GM12892 (cell line): ENCODE data around the gene BET1.

Source experiments
- DNase-seq: peaks from one replicate; pipeline ENCODE4 v3.0.0; 2011; ENCODE audit not compliant: insufficient read length
- FAIRE-seq: peaks from 2 replicates; lab custom pipeline; 2011; peaks lifted over from hg19 to GRCh38; lab: Jason Lieb, UNC
- POLR2A ChIP-seq: IDR thresholded peaks from 2 replicates; pipeline ENCODE4 v1.6.1; 2011; ENCODE audit warnings: low read depth, low read length, control low read depth
- POLR2AphosphoS5 ChIP-seq: IDR thresholded peaks from 2 replicates; pipeline ENCODE4 v1.6.1; 2011; ENCODE audit warnings: low read depth, low read length, control low read depth
- TAF1 ChIP-seq: IDR thresholded peaks from 2 replicates; pipeline ENCODE4 v1.6.1; 2011; ENCODE audit warnings: low read depth, mild to moderate bottlenecking, control low read depth, low read length, borderline replicate concordance

BET1 gene

DNA sequence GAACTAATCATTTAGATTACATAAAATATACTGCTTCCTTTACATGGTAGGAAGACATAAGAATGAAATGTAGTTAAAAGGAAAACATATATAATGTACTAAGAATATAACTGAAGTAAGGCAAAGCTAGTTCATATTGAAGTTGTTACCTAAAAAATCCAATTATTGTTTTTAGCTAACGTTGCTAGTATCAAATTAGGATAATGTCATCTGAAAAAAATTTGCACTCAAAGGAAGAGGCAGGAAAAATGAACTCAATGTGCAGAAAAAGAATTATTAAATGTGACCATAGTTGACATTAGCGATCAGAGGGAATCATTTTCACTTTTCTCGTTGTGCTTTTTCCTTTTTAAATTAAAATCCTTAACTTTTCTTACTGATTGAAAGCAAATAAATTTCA, 1.6 kb upstream of the BET1 start:
- FAIRE-seq, result no peak
- DNase-seq, result no peak
- no peak for TF ChIP-seq TAF1
- no peak for TF ChIP-seq POLR2A
- no peak for TF ChIP-seq POLR2AphosphoS5

DNA sequence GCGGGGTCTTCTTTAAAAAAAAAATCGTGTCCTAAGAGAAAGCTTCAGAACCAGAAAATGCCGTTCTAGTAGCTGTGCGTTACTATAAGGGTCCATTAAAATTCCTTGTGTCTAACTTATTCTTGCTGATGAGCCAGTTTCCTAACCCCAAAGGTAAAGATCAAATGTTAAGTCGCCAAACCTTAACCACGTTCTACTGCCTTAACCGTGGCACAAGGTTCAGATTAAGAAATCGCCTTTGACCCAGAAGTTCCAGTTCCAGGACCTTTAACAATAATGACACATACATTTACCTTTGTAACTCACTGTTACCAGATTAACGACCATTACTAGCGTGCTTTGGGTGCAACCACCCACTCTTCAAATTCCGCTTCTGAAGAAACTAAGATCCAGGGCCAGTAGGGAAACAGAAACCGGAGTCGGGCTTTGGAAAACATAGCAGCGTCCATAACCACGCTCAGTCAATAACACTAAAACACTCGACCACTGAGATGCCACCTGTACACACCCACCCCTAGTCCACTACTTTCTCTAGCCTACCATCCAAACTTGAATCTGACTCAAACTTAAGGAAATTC, 620 bp downstream of the BET1 start:
- no peak for FAIRE-seq
- TF ChIP-seq POLR2AphosphoS5 (no peak), TAF1 (no peak), POLR2A (no peak)
- DNase-seq, result no peak

DNA sequence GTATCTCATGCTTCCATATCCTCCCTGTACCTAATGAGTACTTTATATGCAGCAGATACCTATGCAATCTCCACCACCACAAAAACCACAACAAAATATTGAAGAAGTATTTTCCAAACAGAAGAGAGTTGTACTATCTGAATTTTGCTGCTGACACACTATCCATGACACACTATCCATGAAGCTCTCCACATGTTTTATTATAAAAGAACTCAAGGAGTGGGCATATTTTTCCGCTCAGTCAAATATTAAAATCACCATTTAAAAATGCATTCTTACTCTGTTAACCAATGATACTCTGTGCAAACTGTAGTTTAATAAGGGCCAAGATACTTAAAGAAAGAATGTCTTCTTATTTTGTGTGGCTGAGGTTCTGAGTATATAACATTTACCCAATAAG, 2.8 kb downstream of the BET1 start:
- FAIRE-seq, result no peak
- no peak for DNase-seq
- TF ChIP-seq POLR2A, result no peak
- no peak for TF ChIP-seq POLR2AphosphoS5
- no peak for TF ChIP-seq TAF1

DNA sequence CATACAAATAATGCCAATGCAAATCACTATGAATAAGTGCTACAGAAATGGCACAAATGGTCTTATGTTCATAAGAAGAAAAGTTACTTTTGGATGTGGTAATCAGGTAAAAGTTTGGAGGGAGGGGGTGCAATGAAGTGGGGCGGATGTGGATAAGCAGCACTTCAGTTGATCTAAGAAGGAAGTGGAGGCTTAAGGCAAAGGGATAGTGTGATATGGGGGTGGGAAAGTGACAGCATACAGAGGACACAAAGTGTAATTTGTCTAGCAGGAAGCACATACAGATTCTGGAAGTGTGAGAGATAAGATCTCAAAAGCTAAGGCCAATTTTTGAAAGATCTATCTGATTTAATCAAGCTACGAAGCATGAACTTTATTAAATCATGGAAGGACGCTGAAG, 6.3 kb downstream of the BET1 start:
- DNase-seq, result no peak
- no peak for TF ChIP-seq POLR2AphosphoS5
- no peak for TF ChIP-seq TAF1
- no peak for TF ChIP-seq POLR2A
- FAIRE-seq, result no peak

DNA sequence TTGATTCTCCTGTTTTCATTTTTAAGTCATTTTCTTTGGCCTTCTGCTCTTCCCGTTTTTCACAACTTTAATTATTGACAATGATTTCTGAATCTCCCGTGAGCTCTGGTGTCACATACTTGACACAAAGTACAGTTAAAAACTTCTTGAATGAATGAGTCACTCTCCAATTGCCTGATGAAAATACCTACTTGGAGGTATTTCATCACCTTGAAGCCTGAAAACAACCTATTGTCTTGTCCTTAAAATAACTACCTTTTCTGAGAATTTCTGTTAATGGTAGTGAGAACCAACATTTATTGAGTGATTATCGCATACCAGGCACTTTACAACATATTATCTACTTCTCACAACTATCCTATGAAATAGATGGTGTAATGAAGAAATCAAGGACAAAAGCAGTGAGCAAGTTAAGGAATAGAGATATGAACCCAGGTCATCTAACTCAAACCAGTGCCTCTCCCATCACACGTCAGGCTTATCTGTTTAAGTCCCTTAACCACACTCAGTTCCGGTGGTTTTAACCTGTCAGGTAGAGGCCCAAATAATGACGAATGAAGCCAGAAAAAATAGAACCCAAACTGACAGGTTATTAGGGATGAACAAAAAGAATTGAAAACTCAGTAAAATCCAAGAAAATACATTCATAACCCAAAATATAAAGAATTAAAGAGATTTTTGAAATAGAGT, 11.6 kb downstream of the BET1 start:
- FAIRE-seq, result peak; percentile 89
- no peak for TF ChIP-seq TAF1
- no peak for TF ChIP-seq POLR2AphosphoS5
- no peak for TF ChIP-seq POLR2A
- DNase-seq, result no peak

- TF ChIP-seq POLR2AphosphoS5, result no peak
- no peak for TF ChIP-seq TAF1
- no peak for TF ChIP-seq POLR2A
- DNase-seq (no peak), FAIRE-seq (no peak)
Measured at GRCh38 chr7:93987297-93987696, 16.9 kb downstream of the BET1 start.

DNA sequence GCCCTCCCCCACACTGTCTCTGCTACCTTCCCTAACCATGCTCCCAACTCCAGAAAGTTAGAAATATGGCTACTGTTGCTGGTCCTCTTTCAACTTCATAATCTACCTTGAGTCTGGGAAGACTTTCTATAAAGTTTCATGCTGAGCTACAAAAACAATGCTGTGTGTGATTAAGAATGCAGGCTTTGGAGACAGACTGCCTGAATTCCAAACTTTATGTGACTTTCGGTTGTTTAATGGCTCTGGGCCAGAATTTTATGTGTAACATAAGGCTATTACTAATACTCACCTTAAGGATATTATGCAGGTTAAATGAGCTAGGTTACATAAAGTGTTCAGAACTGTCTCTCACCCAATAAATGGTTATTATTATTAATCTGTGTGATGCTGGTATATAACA, 19.1 kb downstream of the BET1 start:
- DNase-seq, result no peak
- FAIRE-seq, result no peak

GRCh38 chr7:93984024-93984423, 20.1 kb downstream of the BET1 start:
- no peak for DNase-seq
- no peak for TF ChIP-seq TAF1
- TF ChIP-seq POLR2AphosphoS5, result no peak
- no peak for TF ChIP-seq POLR2A
- FAIRE-seq, result no peak

More for the DNA sequence above, 19.1 kb downstream of the BET1 start:
- TF ChIP-seq TAF1, result no peak
- TF ChIP-seq POLR2A, result no peak
- no peak for TF ChIP-seq POLR2AphosphoS5

- no peak for FAIRE-seq
- TF ChIP-seq POLR2AphosphoS5 (no peak), TAF1 (no peak), POLR2A (no peak)
- DNase-seq, result no peak
Measured at GRCh38 chr7:93981480-93981874, 22.7 kb downstream of the BET1 start.

- DNase-seq (no peak), FAIRE-seq (peak; percentile 74)
- no peak for TF ChIP-seq POLR2AphosphoS5
- no peak for TF ChIP-seq POLR2A
- TF ChIP-seq TAF1, result no peak
Measured at GRCh38 chr7:93980744-93981479, 23.2 kb downstream of the BET1 start.

GRCh38 chr7:93977211-93977950, 26.8 kb downstream of the BET1 start:
- FAIRE-seq (no peak), DNase-seq (no peak)
- no peak for TF ChIP-seq POLR2A
- TF ChIP-seq POLR2AphosphoS5, result no peak
- no peak for TF ChIP-seq TAF1

DNA sequence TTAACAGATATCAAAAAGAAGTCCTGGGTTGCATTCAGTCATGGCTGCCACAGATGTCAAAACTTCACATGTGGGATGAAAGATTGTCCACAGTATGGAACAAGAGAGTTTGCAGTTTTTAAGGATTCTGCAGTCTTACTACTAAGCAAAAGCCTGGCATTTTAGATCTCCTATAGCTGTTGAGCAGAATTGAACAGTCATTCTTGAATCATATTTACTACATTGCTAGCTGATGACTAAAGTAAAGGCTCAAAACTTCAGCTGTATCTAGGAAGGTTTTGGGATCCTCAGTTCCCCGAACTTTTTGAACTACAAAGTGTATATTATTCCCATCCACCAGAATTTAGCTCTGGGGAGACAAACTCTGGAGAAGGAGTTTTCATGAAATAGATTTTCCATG, 31.0 kb downstream of the BET1 start:
- TF ChIP-seq POLR2A, result no peak
- TF ChIP-seq TAF1, result no peak
- no peak for TF ChIP-seq POLR2AphosphoS5
- DNase-seq (no peak), FAIRE-seq (no peak)
